ENCODE data around the gene ZYG11B.
A peak's percentile ranks its signal among the peaks of the same experiment; 100 is the strongest.
"Not testable (repeated sequence)": the region's sequence is repeated elsewhere in the genome, so short reads cannot be mapped to it uniquely, and the experiment has no call there.

ZYG11B gene

GRCh38 chr1:52756020-52756419 lies 29.8 kb downstream of the ZYG11B start:
- no peak for DNase-seq (ENCODE audit: low spot score)

DNA sequence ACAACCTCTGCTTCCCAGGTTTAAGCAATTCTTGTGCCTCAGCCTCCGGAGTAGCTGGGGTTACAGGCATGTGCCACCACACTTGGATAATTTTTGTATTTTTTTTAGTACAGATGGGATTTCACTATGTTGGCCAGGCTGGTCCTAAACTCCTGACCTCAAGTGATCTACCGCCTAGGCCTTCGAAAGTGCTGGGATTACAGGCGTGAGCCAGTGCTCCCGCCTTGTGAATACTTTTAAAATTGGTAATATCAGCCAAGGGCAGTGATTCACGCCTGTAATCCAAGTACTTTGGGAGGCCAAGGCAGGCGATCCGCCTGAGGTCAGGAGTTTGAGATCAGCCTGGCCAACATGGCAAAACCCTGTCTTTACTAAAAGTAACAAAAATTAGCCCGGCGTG lies 33.7 kb downstream of the ZYG11B start:
- no peak for DNase-seq (ENCODE audit: low spot score)

DNA sequence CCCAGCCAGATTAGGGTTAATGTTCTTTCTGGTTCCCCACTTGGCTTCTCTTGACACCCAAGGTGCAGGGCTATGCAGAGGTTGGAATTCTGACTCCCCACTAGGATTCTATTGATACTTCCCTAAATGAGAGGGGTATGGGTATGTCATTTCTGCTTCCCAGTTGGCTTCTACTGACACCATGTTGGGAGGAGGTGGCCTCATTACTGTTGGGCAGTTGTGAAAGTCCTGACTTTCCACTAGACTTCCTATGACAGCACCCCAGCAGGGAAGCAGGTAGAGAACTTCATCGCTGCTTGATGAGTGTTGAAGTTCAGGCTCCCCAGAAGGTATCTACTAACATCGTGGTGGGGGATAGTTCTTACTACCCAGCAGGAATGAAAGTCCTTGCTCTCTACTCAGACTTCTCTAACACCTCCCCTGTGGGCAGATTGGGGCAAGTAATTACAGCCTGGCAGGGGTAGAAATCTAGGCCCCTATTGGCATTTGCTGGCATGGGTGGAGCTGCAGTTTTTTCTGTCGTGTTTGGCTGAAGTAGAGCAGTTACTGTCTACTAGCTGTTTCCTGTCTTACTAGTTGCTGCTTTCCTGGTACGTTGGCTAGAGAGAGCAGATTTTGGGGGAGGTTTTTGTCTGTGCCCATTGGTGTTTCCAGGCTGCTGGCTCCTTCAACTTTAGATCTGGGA lies 41.5 kb downstream of the ZYG11B start:
- no peak for DNase-seq (ENCODE audit: low spot score)

DNA sequence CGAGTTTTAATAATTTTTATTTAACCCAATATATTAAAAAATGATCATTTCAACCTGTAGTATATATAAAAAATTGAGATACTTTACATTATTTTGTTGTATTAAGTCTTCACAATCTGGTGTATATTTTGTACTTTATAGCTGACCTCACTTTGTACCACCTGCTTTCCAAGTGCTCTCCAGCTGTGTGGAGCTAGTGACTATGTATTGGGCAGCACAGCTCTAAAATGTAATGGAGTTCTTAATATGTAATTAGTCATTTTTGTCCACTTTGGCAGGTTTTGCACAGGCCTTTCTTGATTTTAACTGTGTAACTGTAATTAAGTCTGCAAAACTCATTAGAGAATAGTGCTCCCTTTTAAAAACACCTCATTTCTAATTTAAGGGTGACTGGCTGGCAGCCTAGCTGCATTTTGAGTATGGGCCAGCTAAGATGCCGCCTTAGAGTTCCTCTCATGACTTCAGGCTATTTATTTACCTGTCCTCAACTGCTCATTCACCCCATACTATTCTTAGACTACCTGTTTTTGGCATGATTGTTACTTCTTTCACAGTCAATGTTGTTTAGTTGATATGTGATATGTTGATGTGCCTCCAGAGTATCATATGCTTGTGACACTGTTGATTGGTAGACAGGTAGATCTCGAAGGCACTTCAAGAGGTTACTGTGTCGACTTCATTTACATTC lies 43.2 kb downstream of the ZYG11B start:
- DNase-seq (ENCODE audit: low spot score): no peak

GRCh38 chr1:52771384-52771783 lies 45.1 kb downstream of the ZYG11B start:
- DNase-seq (ENCODE audit: low spot score): no peak

DNA sequence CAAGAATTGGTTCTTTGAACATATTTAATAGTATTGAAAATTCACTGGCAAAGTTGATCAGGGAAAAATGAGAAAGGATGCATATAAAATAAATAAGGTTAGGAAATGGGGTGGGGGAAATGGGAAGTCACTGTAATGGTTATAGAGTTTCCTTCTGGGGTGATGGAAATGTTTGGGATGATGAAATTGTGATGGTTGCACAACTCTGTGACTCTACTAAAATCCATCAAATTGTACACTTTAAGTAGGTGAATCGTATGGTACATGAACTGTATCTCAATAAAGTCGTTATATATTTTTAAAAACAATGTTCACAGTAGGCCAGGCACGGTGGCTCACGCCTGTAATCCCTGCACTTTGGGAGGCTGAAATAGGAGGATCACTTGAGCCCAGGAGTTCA lies 59.9 kb downstream of the ZYG11B start:
- DNase-seq (ENCODE audit: low spot score): no peak

DNA sequence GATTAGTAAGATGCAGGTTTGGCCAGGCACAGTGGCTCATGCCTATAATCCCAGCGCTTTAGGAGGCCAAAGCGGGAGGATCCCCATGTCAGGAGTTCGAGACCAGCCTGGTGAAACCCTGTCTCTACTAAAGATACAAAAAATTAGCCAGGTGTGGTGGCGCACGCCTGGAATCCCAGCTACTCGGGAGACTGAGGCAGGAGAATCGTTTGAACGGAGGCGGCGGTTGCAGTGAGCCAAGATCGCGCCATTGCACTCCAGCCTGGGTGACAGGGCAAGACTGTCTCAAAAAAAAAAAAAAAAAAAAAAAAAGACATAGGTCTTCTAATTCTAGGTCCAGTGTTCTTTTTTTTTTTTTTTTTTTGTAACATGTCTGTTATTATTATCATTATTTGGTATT lies 64.2 kb downstream of the ZYG11B start:
- not testable (repeated sequence) for DNase-seq (ENCODE audit: low spot score)

DNA sequence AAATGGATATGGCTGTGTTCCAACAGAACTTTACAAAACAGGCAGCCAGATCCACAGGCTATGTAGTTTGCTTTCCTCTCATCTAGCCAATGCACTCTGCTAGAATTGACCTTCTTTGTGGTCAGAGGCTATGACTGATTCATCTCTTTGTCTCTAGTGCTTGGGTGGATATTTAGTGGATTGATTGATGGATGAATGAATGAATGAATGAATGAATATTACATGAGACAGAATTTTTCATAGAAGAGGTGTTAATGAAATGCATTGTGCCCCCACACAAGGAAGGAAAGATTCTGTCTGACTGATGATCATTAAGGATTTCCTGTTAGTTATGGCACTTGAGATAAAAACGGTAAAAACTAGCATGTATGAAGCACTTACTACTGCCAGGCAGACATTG lies 65.8 kb downstream of the ZYG11B start:
- DNase-seq (ENCODE audit: low spot score): no peak

DNA sequence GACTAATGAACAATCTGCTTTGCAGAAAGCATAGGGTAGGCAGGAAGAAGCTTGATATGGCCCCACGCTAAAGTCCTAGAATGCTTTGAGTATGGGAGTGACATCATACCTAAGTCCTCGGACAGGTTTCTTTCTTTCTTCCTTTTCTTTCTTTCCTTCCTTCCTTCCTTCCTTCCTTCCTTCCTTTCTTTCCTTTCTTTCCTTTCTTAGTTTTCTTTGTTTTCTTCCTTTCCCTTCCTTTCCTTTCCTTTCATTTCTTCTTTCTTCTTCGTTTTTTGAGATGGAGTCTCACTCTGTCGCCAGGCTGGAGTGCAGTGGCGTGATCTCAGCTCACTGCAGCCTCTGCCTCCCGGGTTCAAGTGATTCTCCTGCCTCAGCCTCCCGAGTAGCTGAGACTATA lies 67.5 kb downstream of the ZYG11B start:
- not testable (repeated sequence) for DNase-seq (ENCODE audit: low spot score)

GRCh38 chr1:52795464-52795863 lies 69.2 kb downstream of the ZYG11B start:
- DNase-seq (ENCODE audit: low spot score): no peak

- DNase-seq (ENCODE audit: low spot score): no peak
Observed at GRCh38 chr1:52798331-52798730, 72.1 kb downstream of the ZYG11B start.

DNA sequence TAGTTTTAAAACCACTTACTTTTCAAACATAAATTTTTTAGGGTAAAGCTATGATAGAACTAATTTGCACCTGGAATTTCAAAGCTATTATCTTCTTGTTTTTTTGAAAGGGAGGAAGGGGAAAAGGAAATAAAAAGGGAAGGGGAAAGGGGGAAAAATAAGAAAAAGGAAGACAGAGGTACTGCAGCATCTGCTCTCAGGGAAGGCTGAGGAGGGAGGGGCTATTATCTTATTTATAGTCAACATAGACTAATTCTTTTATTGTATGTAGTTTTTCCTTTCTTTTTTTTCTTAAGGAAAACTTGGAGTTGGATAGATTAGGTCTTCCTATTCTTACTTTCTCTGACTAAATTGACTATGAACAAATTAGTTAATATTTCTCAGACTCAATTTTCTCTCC lies 74.8 kb downstream of the ZYG11B start:
- no peak for DNase-seq (ENCODE audit: low spot score)

GRCh38 chr1:52804083-52804482 lies 77.8 kb downstream of the ZYG11B start:
- not testable (repeated sequence) for DNase-seq (ENCODE audit: low spot score)

GRCh38 chr1:52814465-52814864 lies 88.2 kb downstream of the ZYG11B start:
- no peak for DNase-seq (ENCODE audit: low spot score)

GRCh38 chr1:52820830-52821229 lies 94.6 kb downstream of the ZYG11B start:
- not testable (repeated sequence) for DNase-seq (ENCODE audit: low spot score)

DNA sequence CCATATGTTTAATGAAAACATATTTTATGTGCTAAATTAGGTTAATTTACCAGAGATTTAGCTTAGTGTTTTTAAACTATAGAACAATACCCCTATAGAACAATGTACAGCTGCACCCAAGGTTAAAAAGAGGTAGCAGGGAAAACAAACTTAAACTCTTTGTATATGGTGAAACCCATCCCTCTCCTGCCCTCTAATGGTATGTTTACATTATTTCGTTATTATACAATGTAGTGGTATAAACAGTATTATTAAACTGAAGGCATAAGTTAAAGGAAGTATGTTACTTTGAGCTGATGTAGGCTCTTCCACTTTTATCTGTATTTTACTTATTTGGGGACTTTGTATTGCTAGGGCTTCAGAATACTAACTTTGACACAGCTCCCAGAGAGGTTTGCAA lies 99.6 kb downstream of the ZYG11B start:
- DNase-seq (ENCODE audit: low spot score): no peak

GRCh38 chr1:52834798-52835197 lies 108.5 kb downstream of the ZYG11B start:
- no peak for DNase-seq (ENCODE audit: low spot score)

DNA sequence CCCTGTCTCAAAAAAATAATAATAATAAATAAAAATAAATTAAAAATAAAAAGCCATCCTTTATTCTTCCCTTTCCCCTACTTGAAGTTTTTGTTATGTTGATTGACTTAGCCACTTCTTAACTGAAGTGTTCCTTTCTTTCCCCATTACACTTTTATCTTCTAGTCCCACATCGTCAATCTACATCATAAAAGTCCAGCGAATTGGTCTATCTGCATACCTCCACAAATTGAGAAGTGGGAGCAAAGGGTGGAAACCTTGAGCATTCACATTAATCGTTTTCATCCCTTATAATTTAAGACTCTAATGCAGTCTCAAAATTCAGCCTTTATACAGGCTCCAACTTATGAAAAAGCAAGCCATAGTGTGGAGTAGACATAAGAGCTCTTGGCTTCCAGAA lies 109.8 kb downstream of the ZYG11B start:
- no peak for DNase-seq (ENCODE audit: low spot score)

GRCh38 chr1:52839175-52839574 lies 112.9 kb downstream of the ZYG11B start:
- not testable (repeated sequence) for DNase-seq (ENCODE audit: low spot score)

GRCh38 chr1:52842643-52843310 lies 116.5 kb downstream of the ZYG11B start, which contains the start of gene ZYG11A:
ZYG11A (plus strand) TSS chr1:52842760; CDS start chr1:52842884, 124 bp downstream.
- peak; percentile 93 for DNase-seq (ENCODE audit: low spot score)

DNA sequence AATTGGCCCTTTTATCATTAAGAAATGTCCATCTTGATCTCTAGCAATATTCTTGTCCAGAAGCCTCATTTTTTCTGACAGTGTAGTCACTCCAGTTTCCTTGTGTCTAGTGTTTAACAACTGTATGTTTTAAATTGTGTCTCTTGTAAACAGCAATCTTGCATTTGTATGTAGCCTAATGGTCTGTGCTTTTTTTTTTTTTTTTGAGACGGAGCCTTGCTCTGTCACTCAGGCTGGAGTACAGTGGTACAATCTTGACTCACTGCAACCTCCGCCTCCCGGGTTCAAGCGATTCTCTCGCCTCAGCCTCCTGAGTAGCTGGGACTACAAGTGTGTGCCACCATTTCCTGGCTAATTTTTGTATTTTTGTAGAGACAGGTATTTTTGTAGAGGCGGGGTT lies 118.9 kb downstream of the ZYG11B start:
- DNase-seq (ENCODE audit: low spot score): not testable (repeated sequence)

DNA sequence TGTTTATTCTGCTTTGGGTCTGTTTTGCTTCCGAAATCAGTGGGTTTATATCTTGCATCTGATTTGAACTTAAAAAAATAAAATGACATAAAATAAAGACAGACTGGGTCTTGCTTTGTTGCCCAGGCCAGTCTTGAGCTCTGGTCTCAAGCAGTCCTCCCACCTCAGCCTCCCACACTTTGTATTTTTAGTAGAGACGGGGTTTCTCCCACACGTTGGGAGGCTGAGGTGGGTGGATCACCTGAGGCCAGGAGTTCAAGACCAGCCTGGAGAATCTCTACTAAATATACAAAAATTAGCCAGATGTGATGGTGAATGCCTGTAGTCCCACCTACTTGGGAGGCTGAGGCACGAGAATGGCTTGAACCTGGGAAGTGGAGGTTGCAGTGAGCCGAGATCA lies 122.2 kb downstream of the ZYG11B start:
- no peak for DNase-seq (ENCODE audit: low spot score)

GRCh38 chr1:52850951-52851350 lies 124.7 kb downstream of the ZYG11B start:
- DNase-seq (ENCODE audit: low spot score): no peak
